Transverse colon (tissue), 3 donors: ENCODE measurements around the gene MGST2.

ENCODE experiments used
- EP300 ChIP-seq: sonication (generic); formaldehyde crosslinking; IDR thresholded peaks from one replicate; pipeline ENCODE4 v1.6.1; 2017; ENCODE audit warnings: antibody characterized with exemption, low read depth
- TF ChIP-seq, protein P1 (sequence below), 5 experiments: fragments of 200-600 bp in 3 of 5; fragments of 450-650 bp in 2 of 5; sonication (generic) in 3 of 5; IDR thresholded peaks; 1 replicate in 2 of 5; 2 replicates in 3 of 5; pipeline ENCODE4 v1.5.1; 2016 to 2017; ENCODE audit warnings: antibody characterized with exemption in 5 of 5, inconsistent platforms in 3 of 5, mild to moderate bottlenecking in 2 of 5, moderate library complexity in 1 of 5

- TF ChIP-seq, protein P1, sequence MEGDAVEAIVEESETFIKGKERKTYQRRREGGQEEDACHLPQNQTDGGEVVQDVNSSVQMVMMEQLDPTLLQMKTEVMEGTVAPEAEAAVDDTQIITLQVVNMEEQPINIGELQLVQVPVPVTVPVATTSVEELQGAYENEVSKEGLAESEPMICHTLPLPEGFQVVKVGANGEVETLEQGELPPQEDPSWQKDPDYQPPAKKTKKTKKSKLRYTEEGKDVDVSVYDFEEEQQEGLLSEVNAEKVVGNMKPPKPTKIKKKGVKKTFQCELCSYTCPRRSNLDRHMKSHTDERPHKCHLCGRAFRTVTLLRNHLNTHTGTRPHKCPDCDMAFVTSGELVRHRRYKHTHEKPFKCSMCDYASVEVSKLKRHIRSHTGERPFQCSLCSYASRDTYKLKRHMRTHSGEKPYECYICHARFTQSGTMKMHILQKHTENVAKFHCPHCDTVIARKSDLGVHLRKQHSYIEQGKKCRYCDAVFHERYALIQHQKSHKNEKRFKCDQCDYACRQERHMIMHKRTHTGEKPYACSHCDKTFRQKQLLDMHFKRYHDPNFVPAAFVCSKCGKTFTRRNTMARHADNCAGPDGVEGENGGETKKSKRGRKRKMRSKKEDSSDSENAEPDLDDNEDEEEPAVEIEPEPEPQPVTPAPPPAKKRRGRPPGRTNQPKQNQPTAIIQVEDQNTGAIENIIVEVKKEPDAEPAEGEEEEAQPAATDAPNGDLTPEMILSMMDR (IDR thresholded peaks at IDR 0.05), result no peak
- no peak for TF ChIP-seq EP300
Observed at GRCh38 chr4:139749338-139749737, 83.7 kb downstream of the MGST2 start.
